NCI-H2107 treated with DMSO at 0.1 percent for 48 hours (cell line): ENCODE results near the gene C10orf105.

ENCODE experiments used
- DNase-seq: peaks from one replicate; lab custom pipeline; 2025; ENCODE audit not compliant: unreplicated experiment; lab: John Stamatoyannopoulos, UW

C10orf105 gene

GRCh38 chr10:71719464-71720201 lies at the start of gene C10orf105:
C10orf105 (minus strand) TSS chr10:71719778; CDS start chr10:71716337, 3,441 bp downstream.
- no peak for DNase-seq

- DNase-seq, result no peak
Observed at GRCh38 chr10:71767420-71768035, 48.0 kb upstream of the C10orf105 start.

GRCh38 chr10:71766717-71767419 lies 47.3 kb upstream of the C10orf105 start:
- no peak for DNase-seq

- DNase-seq, result no peak
Observed at GRCh38 chr10:71765906-71766716, 46.5 kb upstream of the C10orf105 start.

- DNase-seq, result no peak
Observed at GRCh38 chr10:71765176-71765904, 45.8 kb upstream of the C10orf105 start.

- no peak for DNase-seq
Observed at GRCh38 chr10:71763352-71764127, 44.0 kb upstream of the C10orf105 start.

GRCh38 chr10:71762324-71762723 lies 42.7 kb upstream of the C10orf105 start:
- no peak for DNase-seq

GRCh38 chr10:71761541-71762113 lies 42.0 kb upstream of the C10orf105 start:
- no peak for DNase-seq

GRCh38 chr10:71761105-71761511 lies 41.5 kb upstream of the C10orf105 start:
- DNase-seq, result no peak

GRCh38 chr10:71757399-71757922 lies 37.9 kb upstream of the C10orf105 start:
- DNase-seq, result no peak

GRCh38 chr10:71756311-71757191 lies 37.0 kb upstream of the C10orf105 start:
- DNase-seq, result no peak

- DNase-seq, result no peak
Observed at GRCh38 chr10:71755179-71755879, 35.8 kb upstream of the C10orf105 start.

GRCh38 chr10:71754562-71754961 lies 35.0 kb upstream of the C10orf105 start:
- no peak for DNase-seq

- no peak for DNase-seq
Observed at GRCh38 chr10:71753960-71754505, 34.5 kb upstream of the C10orf105 start.

GRCh38 chr10:71753091-71753959 lies 33.7 kb upstream of the C10orf105 start:
- DNase-seq, result no peak

GRCh38 chr10:71752391-71753090 lies 33.0 kb upstream of the C10orf105 start:
- DNase-seq, result no peak
